Mucosa of stomach (tissue), 1 donor: ENCODE data around the gene BBOX1.
"Not testable (repeated sequence)": the region's sequence is repeated elsewhere in the genome, so short reads cannot be mapped to it uniquely, and the experiment has no call there.

ENCODE experiments used
- H3K27me3 ChIP-seq: one replicate; pipeline ENCODE4 v1.7.0; 2013; ENCODE audit warnings: mild to moderate bottlenecking, low read length; ENCODE audit not compliant: control insufficient read depth, insufficient read depth
- H3K36me3 ChIP-seq: one replicate; pipeline ENCODE4 v1.7.0; 2013; ENCODE audit warnings: low read length; ENCODE audit not compliant: control insufficient read depth, insufficient read depth
- H3K4me1 ChIP-seq: one replicate; pipeline ENCODE4 v1.7.0; 2013; ENCODE audit warnings: mild to moderate bottlenecking, low read length; ENCODE audit not compliant: control insufficient read depth, insufficient read depth
- H3K4me3 ChIP-seq: one replicate; pipeline ENCODE4 v1.7.0; 2013; ENCODE audit warnings: low read length
- H3K9ac ChIP-seq: one replicate; pipeline ENCODE4 v1.7.0; 2013; ENCODE audit warnings: mild to moderate bottlenecking, low read length, moderate library complexity
- H3K9me3 ChIP-seq: one replicate; pipeline ENCODE4 v1.7.0; 2013; ENCODE audit warnings: mild to moderate bottlenecking, low read length, moderate library complexity; ENCODE audit not compliant: control insufficient read depth
- donor health status: Pancreatic carcinoma.

The BBOX1 gene

GRCh38 chr11:27119396-27119795 lies 78.8 kb downstream of the BBOX1 start:
- Histone ChIP-seq H3K9ac (no peak overlapping the region), H3K27me3 (no peaks in the 10 kb centered on the region), H3K4me1 (no peaks in the 10 kb centered on the region), H3K36me3 (no peaks in the 10 kb centered on the region), H3K4me3 (no peak overlapping the region), H3K9me3 (no peaks in the 10 kb centered on the region)

DNA sequence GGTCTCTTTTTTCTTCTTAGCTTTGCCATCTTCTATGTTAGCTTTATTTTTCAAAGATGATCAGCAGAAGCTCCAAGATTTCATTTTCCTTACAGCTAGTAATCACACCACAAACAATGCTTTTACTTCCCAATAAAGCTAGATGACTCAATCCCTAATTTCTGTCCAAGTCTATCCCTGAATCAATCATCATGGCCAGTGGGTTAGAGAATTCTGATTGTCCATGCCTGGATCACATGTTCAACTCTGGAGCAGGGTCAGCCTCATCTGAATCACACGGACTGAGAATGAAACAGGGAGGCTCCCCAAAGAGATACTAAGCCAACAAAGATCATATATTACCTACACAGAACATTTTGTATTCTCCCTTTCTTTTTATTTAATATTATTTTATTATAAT lies 79.6 kb downstream of the BBOX1 start:
- H3K4me1 ChIP-seq, result no peaks in the 10 kb centered on the region
- H3K9me3 ChIP-seq, result no peaks in the 10 kb centered on the region
- H3K9ac ChIP-seq, result no peak overlapping the region
- no peaks in the 10 kb centered on the region for H3K27me3 ChIP-seq
- H3K36me3 ChIP-seq, result no peaks in the 10 kb centered on the region
- H3K4me3 ChIP-seq, result no peak overlapping the region

DNA sequence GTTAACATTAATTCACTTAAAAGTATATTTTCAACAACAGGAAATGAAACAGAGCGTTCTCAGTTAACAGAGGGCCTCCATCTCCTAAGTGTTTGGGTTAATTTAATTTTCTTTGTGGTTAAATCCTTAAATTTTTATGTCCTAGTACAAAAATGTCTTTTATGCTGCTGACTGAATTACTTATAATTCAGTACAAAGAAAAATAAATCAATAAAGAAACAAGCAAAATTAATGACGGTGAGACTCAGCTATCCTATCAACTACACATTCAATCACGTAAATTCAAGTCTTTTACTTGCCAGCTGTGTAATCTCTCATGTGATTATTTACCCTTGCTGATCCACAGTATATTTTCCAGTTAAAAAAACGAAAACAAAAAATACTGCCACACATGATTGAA lies 81.4 kb downstream of the BBOX1 start:
- no peaks in the 10 kb centered on the region for H3K4me1 ChIP-seq
- no peak overlapping the region for H3K9ac ChIP-seq
- no peaks in the 10 kb centered on the region for H3K9me3 ChIP-seq
- H3K27me3 ChIP-seq, result no peaks in the 10 kb centered on the region
- H3K36me3 ChIP-seq, result no peaks in the 10 kb centered on the region
- no peak overlapping the region for H3K4me3 ChIP-seq

- H3K4me3 ChIP-seq, result no peak overlapping the region
- no peaks in the 10 kb centered on the region for H3K36me3 ChIP-seq
- H3K9me3 ChIP-seq, result no peaks in the 10 kb centered on the region
- H3K27me3 ChIP-seq, result no peaks in the 10 kb centered on the region
- H3K4me1 ChIP-seq, result no peaks in the 10 kb centered on the region
- no peak overlapping the region for H3K9ac ChIP-seq
Observed at GRCh38 chr11:27124514-27125264, 84.1 kb downstream of the BBOX1 start.

DNA sequence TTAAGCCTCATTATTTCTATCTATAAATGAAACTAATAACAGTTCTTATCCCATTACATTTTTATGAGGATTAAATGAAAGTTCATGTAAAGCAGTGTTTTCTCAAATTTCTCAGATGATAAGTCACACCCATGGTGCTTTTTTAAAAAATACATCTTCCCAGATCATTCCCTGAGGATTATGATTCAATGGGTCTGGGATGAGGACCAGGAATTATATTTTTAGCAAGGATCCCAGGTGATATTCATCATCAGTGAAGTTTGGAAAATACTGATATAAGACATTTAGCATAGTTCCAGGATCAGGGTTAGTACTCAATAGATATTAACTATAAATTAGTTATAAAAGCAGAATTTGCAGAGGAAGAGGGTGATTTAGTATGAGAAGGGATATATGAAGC lies 89.1 kb downstream of the BBOX1 start:
- Histone ChIP-seq H3K4me3 (no peak overlapping the region), H3K4me1 (no peaks in the 10 kb centered on the region), H3K27me3 (no peaks in the 10 kb centered on the region), H3K36me3 (no peaks in the 10 kb centered on the region), H3K9me3 (no peaks in the 10 kb centered on the region), H3K9ac (no peak overlapping the region)

- Histone ChIP-seq H3K9me3 (no peaks in the 10 kb centered on the region), H3K9ac (no peak overlapping the region), H3K36me3 (no peaks in the 10 kb centered on the region), H3K4me3 (no peak overlapping the region), H3K4me1 (no peaks in the 10 kb centered on the region), H3K27me3 (no peaks in the 10 kb centered on the region)
Observed at GRCh38 chr11:27130806-27131205, 90.2 kb downstream of the BBOX1 start.

GRCh38 chr11:27135924-27136329 lies 95.3 kb downstream of the BBOX1 start:
- H3K9ac ChIP-seq, H3K36me3 ChIP-seq, H3K4me3 ChIP-seq, H3K9me3 ChIP-seq, H3K4me1 ChIP-seq, H3K27me3 ChIP-seq: not testable (repeated sequence)

DNA sequence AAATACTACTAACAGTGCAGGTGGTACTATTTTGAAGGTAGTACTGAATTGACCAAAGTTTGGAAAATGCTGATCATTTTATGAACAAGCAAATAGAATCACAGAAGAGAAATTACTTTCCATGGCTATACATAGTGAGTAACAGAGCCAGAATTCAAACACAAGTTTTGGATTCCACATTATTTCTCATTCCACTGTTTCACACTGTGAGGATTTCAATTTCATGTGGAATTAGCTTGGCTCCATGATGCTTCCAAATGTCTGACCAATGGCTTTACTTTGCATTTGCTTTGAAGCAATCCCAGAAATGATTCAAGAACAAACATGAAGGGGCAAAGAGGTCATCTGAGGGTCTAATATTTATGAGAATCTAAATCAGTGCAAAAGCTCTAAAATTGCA lies 98.1 kb downstream of the BBOX1 start:
- Histone ChIP-seq H3K36me3 (no peaks in the 10 kb centered on the region), H3K4me3 (no peak overlapping the region), H3K27me3 (no peaks in the 10 kb centered on the region), H3K9ac (no peak overlapping the region), H3K9me3 (no peaks in the 10 kb centered on the region), H3K4me1 (no peaks in the 10 kb centered on the region)

DNA sequence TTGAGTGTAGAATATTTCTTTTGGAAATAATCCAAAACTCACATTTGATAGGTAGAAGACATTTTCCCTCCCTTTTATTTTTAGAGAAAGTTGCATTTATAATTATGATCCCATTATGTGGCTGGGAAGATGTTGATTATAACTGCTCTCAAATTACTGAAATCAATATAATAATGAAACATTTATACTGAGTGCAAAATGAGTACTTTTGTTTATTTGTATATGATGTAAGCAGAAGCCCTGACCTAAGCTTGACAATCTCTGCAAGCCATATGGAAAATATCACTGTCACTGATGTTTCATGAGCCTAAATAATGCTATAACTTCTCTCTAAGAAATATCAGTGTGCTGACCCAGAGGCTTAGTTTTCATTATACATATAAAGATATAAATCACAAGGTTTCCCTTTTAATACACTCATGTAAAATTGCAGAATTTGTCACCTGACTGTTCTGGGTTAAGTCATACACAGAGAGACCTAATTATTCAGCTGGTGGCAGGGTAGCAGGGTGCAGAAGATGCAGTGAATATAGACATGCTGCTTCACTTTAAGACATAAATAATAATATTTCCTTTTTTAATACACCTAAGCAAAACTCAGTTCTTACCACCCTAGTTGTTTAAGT lies 99.2 kb downstream of the BBOX1 start:
- Histone ChIP-seq H3K36me3 (no peaks in the 10 kb centered on the region), H3K4me3 (no peak overlapping the region)

GRCh38 chr11:27141576-27141975 lies 101.0 kb downstream of the BBOX1 start:
- Histone ChIP-seq H3K36me3 (no peaks in the 10 kb centered on the region), H3K9ac (no peak overlapping the region), H3K27me3 (no peaks in the 10 kb centered on the region), H3K4me1 (no peaks in the 10 kb centered on the region), H3K9me3 (no peaks in the 10 kb centered on the region), H3K4me3 (no peak overlapping the region)

More for the DNA sequence above, 99.2 kb downstream of the BBOX1 start:
- Histone ChIP-seq H3K9ac (no peak overlapping the region), H3K9me3 (no peaks in the 10 kb centered on the region), H3K4me1 (no peaks in the 10 kb centered on the region), H3K27me3 (no peaks in the 10 kb centered on the region)

GRCh38 chr11:27147916-27148315 lies 107.3 kb downstream of the BBOX1 start:
- Histone ChIP-seq H3K9ac (no peak overlapping the region), H3K9me3 (no peaks in the 10 kb centered on the region), H3K4me1 (no peaks in the 10 kb centered on the region), H3K4me3 (no peak overlapping the region), H3K27me3 (no peaks in the 10 kb centered on the region), H3K36me3 (no peaks in the 10 kb centered on the region)

GRCh38 chr11:27148506-27148905 lies 107.9 kb downstream of the BBOX1 start:
- Histone ChIP-seq H3K9ac (no peak overlapping the region), H3K27me3 (no peaks in the 10 kb centered on the region), H3K9me3 (no peaks in the 10 kb centered on the region), H3K36me3 (no peaks in the 10 kb centered on the region), H3K4me1 (no peaks in the 10 kb centered on the region), H3K4me3 (no peak overlapping the region)
